Psoas muscle (tissue), 8 donors: ENCODE data around the gene EIF5AL1. TPM values are rescaled to one million over a fixed set of nuclear protein-coding genes. Genes with fewer than 3 reads are reported as not detected.
"Not testable (repeated sequence)": the region's sequence is repeated elsewhere in the genome, so short reads cannot be mapped to it uniquely, and the experiment has no call there.

ENCODE experiments used
- ATAC-seq, 4 donors: fragments of 200-7000 bp; cut with Tn5 transposase; one replicate each; pipeline ENCODE4 v1.9.1; 2020; ENCODE audit warnings: moderate library complexity in 3 of 4, mild to moderate bottlenecking in 2 of 4
- DNase-seq, 2 donors: peaks; one replicate each; pipeline ENCODE4 v3.0.0-alpha.2; 2020
- H3K27ac ChIP-seq: fragments of 200-600 bp; one replicate; pipeline ENCODE4 v1.8.0; 2022
- H3K27me3 ChIP-seq, 3 donors: fragments of 200-600 bp in 1 of 3; one replicate each; pipeline versions ENCODE4 v1.6.1 to v1.8.0; 2013 to 2022; ENCODE audit warnings: low read length in 2 of 3, mild to moderate bottlenecking in 2 of 3, moderate library complexity in 1 of 3; ENCODE audit not compliant: insufficient read depth in 3 of 3
- H3K36me3 ChIP-seq, 2 donors: fragments of 200-600 bp in 1 of 2; one replicate each; pipeline versions ENCODE4 v1.6.1 to v1.8.0; 2013 to 2022; ENCODE audit warnings: low read depth in 1 of 2, mild to moderate bottlenecking in 1 of 2, moderate library complexity in 1 of 2; ENCODE audit not compliant: insufficient read depth in 1 of 2
- H3K4me1 ChIP-seq: fragments of 200-600 bp; one replicate; pipeline ENCODE4 v1.8.0; 2022
- H3K4me3 ChIP-seq: fragments of 200-600 bp; one replicate; pipeline ENCODE4 v1.8.0; 2022; ENCODE audit warnings: mild to moderate bottlenecking
- H3K9me3 ChIP-seq: fragments of 200-600 bp; one replicate; pipeline ENCODE4 v1.8.0; 2022
- CTCF ChIP-seq: fragments of 200-600 bp; IDR thresholded peaks from one replicate; pipeline ENCODE4 v1.8.0; 2022; ENCODE audit warnings: antibody characterized with exemption
- WGBS, 3 donors: extraction: QIAGEN DNeasy Blood & Tissue Kit; methylation state at CpG; one replicate each; pipeline versions ENCODE4 v1.1.6 to v1.1.7; 2013; 5-methylcytosine and 5-hydroxymethylcytosine counted together
- intact Hi-C, 2 donors: fragments of 100-400 bp; cut with DNase I; formaldehyde crosslinking; loops; one replicate each; pipeline versions ENCODE4 v1.11.0 to v1.14.2; 2022
- polyA plus RNA-seq, 3 donors: library from polyadenylated mRNA; stranded (reverse); fragments of 200-250 nt; gene quantifications; one replicate each; pipeline ENCODE4 v1.2.3, GENCODE V29; 2013
- total RNA-seq, 4 donors: library from RNA; stranded (reverse); fragmentation: NEBNext Ultra II Directional in 2 of 4; extraction: Animal tissue kit (Norgen Biotek cat#: 25700) in 2 of 4; gene quantifications; one replicate each; pipeline versions ENCODE4 v1.2.1 to v1.2.4, GENCODE V29; 2021 to 2023
- donor health status: healthy with polysubstance abuse.
- donor health status: DM: no; HTN: no; CAD: no; lungs with moderate emphysema.
- donor health status: Bipolar disorder and iron deficiency.
- donor health status: healthy.
- donor health status: DM: yes; HTN: yes; CAD: no.
- donor health status: DM: no; HTN: no; CAD: no.
- donor health status: DM: no; HTN: no; CAD: no.
- donor health status: DM: yes; HTN: yes; CAD: no.

EIF5AL1 gene
- total and polyA plus RNA-seq, 7 donors: 0.18 to 1.9 (median 0.90) TPM

DNA sequence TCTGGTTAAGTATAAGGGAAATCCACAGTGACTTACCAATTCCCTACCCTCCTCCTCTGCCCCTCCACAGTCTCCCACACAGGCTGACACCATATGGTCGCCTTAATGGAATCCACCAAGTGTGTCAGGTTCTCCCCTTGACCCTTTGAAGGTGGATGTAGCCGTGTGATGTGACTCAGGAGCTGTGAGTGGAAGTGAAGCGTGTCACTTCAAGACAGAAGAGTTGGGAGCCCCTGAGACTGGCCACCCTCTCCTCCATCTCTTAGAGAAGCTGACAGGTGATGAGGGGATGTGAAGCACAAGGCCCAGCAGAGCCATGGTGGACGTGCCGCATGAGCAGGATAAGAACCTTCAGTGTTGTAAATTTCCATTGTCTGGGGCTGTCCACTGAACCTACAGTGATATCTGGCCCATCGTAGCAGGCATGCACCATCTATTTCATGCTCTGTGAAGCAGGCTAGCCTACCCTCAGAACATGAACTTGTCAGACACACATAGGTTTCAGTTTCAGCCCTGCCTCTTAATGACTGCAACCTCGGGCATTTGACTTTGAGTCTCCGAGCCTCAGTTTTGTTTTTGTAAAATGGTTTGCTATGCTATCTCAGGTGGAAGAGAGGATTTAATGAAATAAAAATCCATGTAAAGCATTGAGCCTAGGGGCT is 12.8 kb downstream of the EIF5AL1 start:
- WGBS, 3 donors: 77 to 86% (median 81%) methylated on average over 5 to 7 of the region's 8 CpGs
- H3K4me3 ChIP-seq, intact Hi-C loops, H3K9me3 ChIP-seq, ATAC-seq, H3K4me1 ChIP-seq, H3K27ac ChIP-seq, DNase-seq, H3K27me3 ChIP-seq, H3K36me3 ChIP-seq: not testable (repeated sequence)

- 61 to 82% (median 78%) methylated on average over 3 to 4 of the region's 4 CpGs for WGBS, 3 donors
- H3K9me3 ChIP-seq, H3K27me3 ChIP-seq, ATAC-seq, H3K36me3 ChIP-seq, H3K27ac ChIP-seq, DNase-seq, H3K4me3 ChIP-seq, H3K4me1 ChIP-seq, intact Hi-C loops: not testable (repeated sequence)
Observed at GRCh38 chr10:79528261-79528660, 15.9 kb downstream of the EIF5AL1 start.

DNA sequence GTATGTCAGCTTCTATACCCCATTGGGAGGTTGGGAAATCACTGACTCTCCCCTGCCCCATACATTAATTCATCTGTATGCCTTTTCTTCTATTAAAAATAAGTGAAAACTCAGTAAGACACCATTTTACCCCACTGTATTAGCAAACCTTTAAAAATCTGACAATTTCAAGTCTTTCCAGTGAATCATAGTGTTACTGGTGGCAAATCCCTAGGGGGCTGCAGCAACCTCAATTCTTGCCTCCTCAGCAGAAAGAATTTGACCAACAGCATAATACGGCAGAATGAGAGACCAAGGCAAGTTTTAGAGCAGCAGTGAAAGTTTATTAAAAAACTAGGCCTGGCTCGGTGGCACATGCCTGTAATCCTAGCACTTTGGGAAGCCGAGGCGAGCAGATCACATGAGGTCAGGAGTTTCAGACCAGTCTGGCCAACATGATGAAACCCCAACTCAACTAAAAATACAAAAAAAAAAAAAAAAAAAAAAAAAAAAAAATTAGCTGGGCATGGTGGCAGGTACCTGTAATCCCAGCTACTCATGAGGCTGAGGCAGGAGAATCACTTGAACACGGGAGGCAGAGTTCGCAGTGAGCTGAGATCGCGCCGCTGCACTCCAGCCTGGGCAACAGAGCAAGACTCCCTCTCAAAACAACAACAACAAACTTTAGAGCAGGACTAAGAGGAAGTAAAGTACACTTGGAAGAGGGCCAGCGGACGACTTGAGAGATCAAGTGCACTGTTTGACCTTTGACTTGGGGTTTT is 21.0 kb downstream of the EIF5AL1 start:
- intact Hi-C loops, H3K4me1 ChIP-seq, DNase-seq, ATAC-seq, H3K27me3 ChIP-seq, H3K4me3 ChIP-seq, H3K9me3 ChIP-seq, H3K27ac ChIP-seq, H3K36me3 ChIP-seq: not testable (repeated sequence)
- WGBS, 3 donors: 48 to 79% (median 70%) methylated on average over 6 to 11 of the region's 11 CpGs

DNA sequence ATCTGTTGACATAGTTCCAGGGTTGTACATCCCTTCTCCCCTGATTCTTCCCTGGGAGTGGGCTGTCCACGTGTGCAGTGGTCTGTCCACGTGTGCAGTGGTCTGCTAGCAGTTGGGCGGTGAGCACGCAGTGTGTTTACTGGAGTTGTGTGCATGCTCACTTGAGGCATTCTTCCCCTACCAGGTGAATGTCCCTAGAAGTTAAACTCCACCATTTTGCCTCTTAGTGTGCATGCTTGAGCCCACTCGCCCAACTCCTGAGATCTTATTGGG is 21.5 kb downstream of the EIF5AL1 start:
- 88 to 100% (median 94%) methylated on average over 1 of the region's 5 CpGs for WGBS, 3 donors
- intact Hi-C loops, H3K27ac ChIP-seq, H3K4me3 ChIP-seq, ATAC-seq, H3K27me3 ChIP-seq, H3K4me1 ChIP-seq, H3K36me3 ChIP-seq, DNase-seq, H3K9me3 ChIP-seq: not testable (repeated sequence)

DNA sequence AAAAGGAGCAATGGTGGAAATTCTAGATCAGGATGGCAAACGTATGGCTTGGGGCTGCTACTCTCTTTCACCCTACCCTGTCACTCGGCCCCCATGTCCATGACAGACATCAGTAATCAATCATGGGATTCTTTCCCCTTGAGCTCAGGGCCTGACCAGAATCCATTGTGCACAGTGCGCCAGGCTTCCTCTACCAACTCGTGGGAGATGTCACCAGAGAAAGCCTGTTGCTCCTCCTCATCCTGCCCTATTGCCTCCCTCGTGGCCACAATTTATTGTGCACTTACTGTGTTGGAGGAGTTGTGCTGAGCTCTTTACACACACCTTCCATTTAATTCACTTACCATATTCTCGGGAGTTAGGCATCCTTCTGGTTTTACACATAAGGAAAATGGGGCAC is 26.0 kb downstream of the EIF5AL1 start:
- WGBS, 3 donors: 75 to 78% (median 76%) methylated on average over 6 of the region's 6 CpGs
- not testable (repeated sequence) for ATAC-seq

GRCh38 chr10:79540930-79541329 is 28.6 kb downstream of the EIF5AL1 start:
- H3K4me3 ChIP-seq, H3K9me3 ChIP-seq, H3K27me3 ChIP-seq, H3K4me1 ChIP-seq, H3K27ac ChIP-seq, intact Hi-C loops, H3K36me3 ChIP-seq, DNase-seq, ATAC-seq: not testable (repeated sequence)
- WGBS, 3 donors: 88 to 95% (median 90%) methylated on average over 1 of the region's 1 CpG

More for the DNA sequence above, 26.0 kb downstream of the EIF5AL1 start:
- H3K27me3 ChIP-seq, DNase-seq, H3K4me3 ChIP-seq, H3K9me3 ChIP-seq, H3K27ac ChIP-seq, intact Hi-C loops, H3K36me3 ChIP-seq, H3K4me1 ChIP-seq: not testable (repeated sequence)

DNA sequence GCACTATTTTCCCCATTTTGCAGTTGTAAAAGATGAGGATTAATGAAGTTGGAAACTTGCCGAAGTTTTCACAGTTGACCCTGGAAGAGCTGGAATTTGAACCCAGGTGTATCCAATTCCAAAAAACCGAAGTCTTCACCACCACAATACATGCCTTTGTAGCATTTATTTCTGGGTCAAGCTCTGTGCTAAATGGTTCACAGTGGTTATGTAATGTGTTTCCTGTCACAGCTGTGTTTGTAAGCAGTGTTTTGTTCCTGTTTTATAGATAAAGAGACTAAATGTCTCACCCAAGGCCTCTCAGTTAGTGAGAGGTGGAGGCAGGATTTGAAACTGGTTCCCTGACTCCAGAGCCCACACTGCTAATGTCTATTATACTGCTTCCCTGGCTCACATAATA is 30.3 kb downstream of the EIF5AL1 start:
- no peak for TF ChIP-seq CTCF
- intact Hi-C loops: no loop called here
- ATAC-seq (no peak), DNase-seq (no peak)
- Histone ChIP-seq H3K9me3 (no peaks in the 10 kb centered on the region), H3K4me1 (no peaks in the 10 kb centered on the region), H3K27me3 (no peaks in the 10 kb centered on the region), H3K27ac (no peak overlapping the region), H3K4me3 (no peak overlapping the region), H3K36me3 (no peaks in the 10 kb centered on the region)
- 25 to 31% (median 25%) methylated on average over 2 of the region's 2 CpGs for WGBS, 3 donors

DNA sequence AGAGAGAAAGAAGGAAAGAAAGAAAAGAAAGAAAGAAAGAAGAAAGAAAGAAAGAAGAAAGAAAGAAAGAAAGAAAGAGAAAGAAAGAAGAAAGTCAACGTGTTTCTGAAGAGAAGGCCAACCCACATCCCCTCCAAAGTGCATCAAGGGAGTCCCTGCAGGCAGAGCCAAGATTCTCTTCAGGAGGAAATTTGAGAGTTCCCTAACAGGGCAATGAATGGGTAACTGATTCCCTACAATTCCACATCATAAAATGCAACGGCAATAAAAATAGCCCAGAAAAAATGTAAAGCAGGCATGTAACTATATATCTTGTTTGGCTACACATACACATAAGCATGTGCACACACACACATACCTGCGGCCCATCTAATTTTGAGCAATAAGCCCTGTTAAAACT is 32.1 kb downstream of the EIF5AL1 start:
- H3K27me3 ChIP-seq, H3K36me3 ChIP-seq, H3K9me3 ChIP-seq, H3K4me3 ChIP-seq, ATAC-seq, intact Hi-C loops, H3K4me1 ChIP-seq, DNase-seq, H3K27ac ChIP-seq: not testable (repeated sequence)
- 45 to 59% (median 51%) methylated on average over 3 of the region's 3 CpGs for WGBS, 3 donors

DNA sequence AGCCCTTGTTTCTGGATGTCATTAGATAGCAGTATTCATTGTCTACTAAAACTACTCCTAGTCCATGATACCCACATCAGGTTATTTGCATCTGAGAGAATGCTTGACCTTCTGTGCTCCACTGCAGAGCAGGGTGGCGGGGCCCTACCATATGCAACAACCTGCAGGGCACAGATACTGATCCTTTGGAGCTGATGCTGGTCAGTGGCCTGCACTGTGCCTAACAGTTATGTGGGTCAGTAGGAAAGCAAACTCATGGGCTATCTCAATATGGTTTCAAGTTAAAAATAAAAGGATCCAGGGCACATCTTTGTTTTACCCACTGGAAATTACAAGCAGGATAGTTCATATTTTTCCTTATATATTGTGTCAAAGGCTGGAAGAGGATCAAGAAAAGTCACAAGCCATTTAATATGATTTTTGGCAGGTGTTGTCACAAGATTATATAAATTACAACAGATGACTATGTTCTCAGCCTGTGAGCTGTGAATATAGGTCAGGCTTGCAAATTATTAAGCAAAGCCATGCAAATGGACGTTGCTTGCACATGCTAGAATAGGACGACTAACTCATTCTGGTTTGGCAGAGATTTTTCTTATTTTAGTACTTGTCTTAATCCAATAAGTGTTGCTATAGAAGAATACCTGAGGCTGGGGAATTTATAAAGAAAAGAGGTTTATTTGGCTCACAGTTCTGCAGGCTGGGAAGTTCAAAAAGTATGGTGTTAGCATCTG is 32.8 kb downstream of the EIF5AL1 start:
- H3K27me3 ChIP-seq, H3K4me3 ChIP-seq, H3K27ac ChIP-seq, intact Hi-C loops, DNase-seq, ATAC-seq, H3K36me3 ChIP-seq, H3K4me1 ChIP-seq, H3K9me3 ChIP-seq: not testable (repeated sequence)
- WGBS, 3 donors: 65 to 73% (median 68%) methylated on average over 3 of the region's 3 CpGs

DNA sequence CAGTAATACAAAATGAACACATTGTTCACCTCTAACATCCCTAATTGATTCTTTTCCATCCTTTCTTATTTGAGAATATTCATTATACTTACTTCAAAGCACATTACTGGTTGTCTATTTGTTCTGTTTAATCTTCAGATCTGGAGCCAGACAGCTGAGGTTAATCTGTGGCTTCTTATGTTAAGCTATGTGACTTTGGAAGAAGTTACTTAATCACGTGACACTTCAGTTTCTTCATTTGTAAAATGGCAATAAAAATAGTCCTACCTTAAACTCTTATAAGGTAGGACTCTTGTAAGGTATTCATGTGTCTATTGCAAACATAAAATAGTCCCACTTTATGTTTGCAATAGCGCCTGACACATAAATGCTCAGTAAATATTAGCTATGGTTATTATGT is 34.8 kb downstream of the EIF5AL1 start:
- H3K27me3 ChIP-seq, H3K4me1 ChIP-seq, H3K9me3 ChIP-seq, ATAC-seq, H3K27ac ChIP-seq, DNase-seq, intact Hi-C loops, H3K36me3 ChIP-seq, H3K4me3 ChIP-seq: not testable (repeated sequence)
- 87 to 88% (median 88%) methylated on average over 2 of the region's 2 CpGs for WGBS, 3 donors
